ENCODE measurements around the gene LSAMP. TPM values are rescaled to one million over a fixed set of nuclear protein-coding genes. Genes with fewer than 3 reads are reported as not detected.
A peak's percentile ranks its signal among the peaks of the same experiment; 100 is the strongest.
"Not testable (repeated sequence)": the region's sequence is repeated elsewhere in the genome, so short reads cannot be mapped to it uniquely, and the experiment has no call there.

The LSAMP gene
- total and polyA plus RNA-seq, 2 of the 13 experiments (the other 11 are each of a cell fraction or from before 2014, with no cell fraction given), result not detected

DNA sequence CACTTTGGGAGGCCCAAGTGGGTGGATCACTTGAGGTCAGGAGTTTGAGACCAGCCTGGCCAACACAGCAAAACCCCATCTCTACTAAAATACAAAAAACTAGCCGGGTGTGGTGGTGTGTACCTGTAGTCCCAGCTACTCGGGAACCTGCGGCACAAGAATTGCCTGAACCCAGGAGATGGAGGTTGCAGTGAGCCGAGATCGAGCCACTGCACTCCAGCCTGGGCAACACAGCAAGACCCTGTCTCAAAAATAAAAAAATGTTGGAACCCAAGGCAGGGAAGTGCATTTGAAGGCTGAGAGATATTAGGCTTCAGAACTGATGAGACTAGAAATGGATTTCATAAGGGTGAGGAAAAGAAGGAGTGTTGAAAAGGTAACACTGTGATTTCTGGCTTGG lies 600.6 kb downstream of the LSAMP start:
- CTCF ChIA-PET (ENCODE audit: low intra/inter-chr PET ratio, low total read pairs); H3K27ac ChIP-seq (ENCODE audit: extremely low read length, insufficient read depth, low read length); H4K20me1 ChIP-seq (ENCODE audit: insufficient read depth, low read length); H3K27me3 ChIP-seq (ENCODE audit: control insufficient read depth in 1 of 2, insufficient read depth in 2 of 2, low read length in 2 of 2); H3K4me2 ChIP-seq (ENCODE audit: low read depth, low read length); H3K9me3 ChIP-seq (ENCODE audit: low read length); H3K4me3 ChIP-seq (replicated peaks in 1 of 3; ENCODE audit: insufficient read depth in 1 of 3, low read depth in 2 of 3, low read length in 3 of 3); H3K79me2 ChIP-seq (ENCODE audit: insufficient read depth, low read length); ATAC-seq; DNase-seq (ENCODE audit: low spot score); in situ Hi-C loops (cut with HindIII; ENCODE audit: extremely low pct_ligation_motif_present, low pct_unique_long_range_greater_than_20kb); intact Hi-C loops (cut with micrococcal nuclease; ENCODE audit: unreplicated experiment); H3K9ac ChIP-seq (ENCODE audit: insufficient read depth, low read depth, low read length); H2AFZ ChIP-seq (ENCODE audit: low read length); H3K36me3 ChIP-seq (replicated peaks in 1 of 2; ENCODE audit: control insufficient read depth in 1 of 2, insufficient read depth in 2 of 2, low read length in 2 of 2); POLR2A ChIA-PET; FAIRE-seq; BruUV-seq (replicated peaks): not testable (repeated sequence)
- peak; percentile 70 for TF ChIP-seq ZNF121 (CRISPR knock-in tag; IDR thresholded peaks at IDR 0.05)
- WGBS (ENCODE audit: low lambda C conversion rate), result 98% methylated on average over 5 of the region's 5 CpGs
- H3K4me1 ChIP-seq (ENCODE audit: insufficient read depth, low read length), result peaks cover 65% of the 10 kb centered on the region

DNA sequence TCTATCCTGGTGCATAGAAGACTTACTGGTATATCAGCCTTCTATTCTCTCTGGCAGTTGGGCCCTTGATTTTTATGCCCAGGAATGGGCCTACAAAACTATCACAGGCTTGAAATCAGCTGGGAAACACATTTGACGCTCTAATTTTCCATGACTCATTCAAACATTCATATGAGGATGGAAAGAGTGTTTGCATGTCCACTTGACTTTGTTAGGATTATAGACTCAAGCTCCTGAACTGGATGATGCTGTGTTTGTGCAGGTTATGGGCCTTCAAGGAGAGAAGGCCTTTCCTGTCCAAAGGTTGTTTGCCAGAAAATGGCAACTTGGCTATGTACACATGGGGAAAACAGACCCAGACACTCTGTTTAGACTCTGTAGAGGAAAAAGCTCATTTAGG lies 602.1 kb downstream of the LSAMP start:
- H3K4me1 ChIP-seq (ENCODE audit: insufficient read depth, low read length), result peaks cover 50% of the 10 kb centered on the region
- WGBS (ENCODE audit: low lambda C conversion rate), result 7% methylated on average over 1 of the region's 1 CpG
- peak; percentile 99 for ATAC-seq
- intact Hi-C loops (cut with micrococcal nuclease; ENCODE audit: unreplicated experiment), result loop anchor here (2.0 kb wide), 1 partner anchor 20 kb away; no protein-coding TSS in a partner anchor
- in situ Hi-C loops (cut with HindIII; ENCODE audit: extremely low pct_ligation_motif_present, low pct_unique_long_range_greater_than_20kb), result no loop called here
- H3K79me2 ChIP-seq (ENCODE audit: insufficient read depth, low read length), result no peaks in the 10 kb centered on the region
- no peaks in the 10 kb centered on the region for H4K20me1 ChIP-seq (ENCODE audit: insufficient read depth, low read length)
- FAIRE-seq, result peak; percentile 88
- CTCF ChIA-PET (ENCODE audit: low intra/inter-chr PET ratio, low total read pairs), result interaction anchor here (1.0 kb wide), 1 partner anchor 24 kb away, joined by 3 read pairs; no protein-coding TSS in a partner anchor
- H3K4me3 ChIP-seq (replicated peaks in 1 of 3; ENCODE audit: insufficient read depth in 1 of 3, low read depth in 2 of 3, low read length in 3 of 3), result no peak overlapping the region; a peak in 1 of 6 replicates
- H3K36me3 ChIP-seq (replicated peaks in 1 of 2; ENCODE audit: control insufficient read depth in 1 of 2, insufficient read depth in 2 of 2, low read length in 2 of 2), result no peaks in the 10 kb centered on the region
- POLR2A ChIA-PET, result interaction anchor here (0.7 to 1.6 kb wide), 7 partner anchors 15 to 54 kb away, joined by 3 to 15 read pairs (median 4); no protein-coding TSS in a partner anchor
- peak; percentile 95 for DNase-seq (ENCODE audit: low spot score)
- peak overlapping the region; percentile 31 for H3K4me2 ChIP-seq (ENCODE audit: low read depth, low read length)
- BruUV-seq (replicated peaks), result no TSS peak
- H3K27me3 ChIP-seq (ENCODE audit: control insufficient read depth in 1 of 2, insufficient read depth in 2 of 2, low read length in 2 of 2), result no peaks in the 10 kb centered on the region
- peak overlapping the region; percentile 32; the same call in 1 of the 2 replicates for H3K9ac ChIP-seq (ENCODE audit: insufficient read depth, low read depth, low read length)
- H2AFZ ChIP-seq (ENCODE audit: low read length), result no peak overlapping the region
- H3K27ac ChIP-seq (ENCODE audit: extremely low read length, insufficient read depth, low read length), result peak overlapping the region; percentile 74
- no peaks in the 10 kb centered on the region for H3K9me3 ChIP-seq (ENCODE audit: low read length)
- TF ChIP-seq, protein P1, sequence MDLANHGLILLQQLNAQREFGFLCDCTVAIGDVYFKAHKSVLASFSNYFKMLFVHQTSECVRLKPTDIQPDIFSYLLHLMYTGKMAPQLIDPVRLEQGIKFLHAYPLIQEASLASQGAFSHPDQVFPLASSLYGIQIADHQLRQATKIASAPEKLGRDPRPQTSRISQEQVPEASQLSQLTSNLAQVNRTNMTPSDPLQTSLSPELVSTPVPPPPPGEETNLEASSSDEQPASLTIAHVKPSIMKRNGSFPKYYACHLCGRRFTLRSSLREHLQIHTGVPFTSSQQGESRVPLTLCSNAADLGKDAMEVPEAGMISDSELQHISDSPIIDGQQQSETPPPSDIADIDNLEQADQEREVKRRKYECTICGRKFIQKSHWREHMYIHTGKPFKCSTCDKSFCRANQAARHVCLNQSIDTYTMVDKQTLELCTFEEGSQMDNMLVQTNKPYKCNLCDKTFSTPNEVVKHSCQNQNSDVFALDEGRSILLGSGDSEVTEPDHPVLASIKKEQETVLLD (CRISPR knock-in tag; IDR thresholded peaks at IDR 0.05; ENCODE audit: low read depth), result no peak
- TF ChIP-seq ZNF501 (CRISPR knock-in tag; IDR thresholded peaks at IDR 0.05) (no peak), ZNF605 (CRISPR knock-in tag; IDR thresholded peaks at IDR 0.05) (no peak), NR3C1 (CRISPR knock-in tag; IDR thresholded peaks at IDR 0.05) (no peak), POLR2AphosphoS2 (IDR thresholded peaks at IDR 0.05; ENCODE audit: low read depth, low read length) (no peak), ZNF619 (CRISPR knock-in tag; IDR thresholded peaks at IDR 0.05) (no peak), SIX1 (CRISPR knock-in tag; IDR thresholded peaks at IDR 0.05; ENCODE audit: borderline replicate concordance) (peak; percentile 44; the same call in 1 of the 2 replicates), ZNF556 (CRISPR knock-in tag; IDR thresholded peaks at IDR 0.05; ENCODE audit: borderline replicate concordance) (no peak), KDM4B (CRISPR knock-in tag; IDR thresholded peaks at IDR 0.05) (no peak), NONO (IDR thresholded peaks at IDR 0.05) (no peak), NONO (CRISPR knock-in tag; conservative IDR thresholded peaks at IDR 0.05) (no peak), ATRX (CRISPR knock-in tag; IDR thresholded peaks at IDR 0.05; ENCODE audit: borderline replicate concordance) (no peak), ZNF530 (CRISPR knock-in tag; IDR thresholded peaks at IDR 0.05; ENCODE audit: low read depth) (no peak), MED1 (CRISPR knock-in tag; IDR thresholded peaks at IDR 0.05) (peak; percentile 54), NFATC3 (CRISPR knock-in tag; IDR thresholded peaks at IDR 0.05) (no peak), ZNF569 (CRISPR knock-in tag; IDR thresholded peaks at IDR 0.05; ENCODE audit: borderline replicate concordance) (no peak), ZNF713 (CRISPR knock-in tag; IDR thresholded peaks at IDR 0.05) (no peak)
- TF ChIP-seq, protein P2, sequence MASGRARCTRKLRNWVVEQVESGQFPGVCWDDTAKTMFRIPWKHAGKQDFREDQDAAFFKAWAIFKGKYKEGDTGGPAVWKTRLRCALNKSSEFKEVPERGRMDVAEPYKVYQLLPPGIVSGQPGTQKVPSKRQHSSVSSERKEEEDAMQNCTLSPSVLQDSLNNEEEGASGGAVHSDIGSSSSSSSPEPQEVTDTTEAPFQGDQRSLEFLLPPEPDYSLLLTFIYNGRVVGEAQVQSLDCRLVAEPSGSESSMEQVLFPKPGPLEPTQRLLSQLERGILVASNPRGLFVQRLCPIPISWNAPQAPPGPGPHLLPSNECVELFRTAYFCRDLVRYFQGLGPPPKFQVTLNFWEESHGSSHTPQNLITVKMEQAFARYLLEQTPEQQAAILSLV (CRISPR knock-in tag; IDR thresholded peaks at IDR 0.05; ENCODE audit: borderline replicate concordance), result no peak

Data from HepG2 (cell line).